ENCODE measurements around the gene METTL27. TPM values are rescaled to one million over a fixed set of nuclear protein-coding genes. Genes with fewer than 3 reads are reported as not detected.

METTL27 gene
- total and polyA plus RNA-seq, 2 experiments from 2014 or later, result 10.1 to 11.0 TPM

GRCh38 chr7:73876361-73876760, 34.0 kb upstream of the METTL27 start:
- no peak overlapping the region for H3K27ac Mint-ChIP-seq
- Histone ChIP-seq H3K79me2 (replicated peaks; ENCODE audit: insufficient read depth) (no peaks in the 10 kb centered on the region), H4K20me1 (replicated peaks; ENCODE audit: insufficient read depth) (no peaks in the 10 kb centered on the region), H3K4me1 (ENCODE audit: insufficient read depth) (no peaks in the 10 kb centered on the region), H3K4me3 (no peak overlapping the region), H3K4me2 (no peak overlapping the region), H2AFZ (no peak overlapping the region), H3K9me2 (ENCODE audit: insufficient read depth) (no peaks in the 10 kb centered on the region), H3F3A (replicated peaks; ENCODE audit: low read depth) (no peaks in the 10 kb centered on the region), H3K36me3 (ENCODE audit: insufficient read depth) (no peaks in the 10 kb centered on the region), H3K27ac (ENCODE audit: low read depth) (no peak overlapping the region), H3K27me3 (ENCODE audit: insufficient read depth) (no peaks in the 10 kb centered on the region)
- no peaks in the 10 kb centered on the region for H3K36me3 Mint-ChIP-seq (ENCODE audit: low read depth)
- peaks cover 4% of the 10 kb centered on the region for H3K27me3 Mint-ChIP-seq (ENCODE audit: insufficient read depth, low read depth, poor library complexity)
- H3K9me3 Mint-ChIP-seq, result no peaks in the 10 kb centered on the region
- TF ChIP-seq, protein P1, sequence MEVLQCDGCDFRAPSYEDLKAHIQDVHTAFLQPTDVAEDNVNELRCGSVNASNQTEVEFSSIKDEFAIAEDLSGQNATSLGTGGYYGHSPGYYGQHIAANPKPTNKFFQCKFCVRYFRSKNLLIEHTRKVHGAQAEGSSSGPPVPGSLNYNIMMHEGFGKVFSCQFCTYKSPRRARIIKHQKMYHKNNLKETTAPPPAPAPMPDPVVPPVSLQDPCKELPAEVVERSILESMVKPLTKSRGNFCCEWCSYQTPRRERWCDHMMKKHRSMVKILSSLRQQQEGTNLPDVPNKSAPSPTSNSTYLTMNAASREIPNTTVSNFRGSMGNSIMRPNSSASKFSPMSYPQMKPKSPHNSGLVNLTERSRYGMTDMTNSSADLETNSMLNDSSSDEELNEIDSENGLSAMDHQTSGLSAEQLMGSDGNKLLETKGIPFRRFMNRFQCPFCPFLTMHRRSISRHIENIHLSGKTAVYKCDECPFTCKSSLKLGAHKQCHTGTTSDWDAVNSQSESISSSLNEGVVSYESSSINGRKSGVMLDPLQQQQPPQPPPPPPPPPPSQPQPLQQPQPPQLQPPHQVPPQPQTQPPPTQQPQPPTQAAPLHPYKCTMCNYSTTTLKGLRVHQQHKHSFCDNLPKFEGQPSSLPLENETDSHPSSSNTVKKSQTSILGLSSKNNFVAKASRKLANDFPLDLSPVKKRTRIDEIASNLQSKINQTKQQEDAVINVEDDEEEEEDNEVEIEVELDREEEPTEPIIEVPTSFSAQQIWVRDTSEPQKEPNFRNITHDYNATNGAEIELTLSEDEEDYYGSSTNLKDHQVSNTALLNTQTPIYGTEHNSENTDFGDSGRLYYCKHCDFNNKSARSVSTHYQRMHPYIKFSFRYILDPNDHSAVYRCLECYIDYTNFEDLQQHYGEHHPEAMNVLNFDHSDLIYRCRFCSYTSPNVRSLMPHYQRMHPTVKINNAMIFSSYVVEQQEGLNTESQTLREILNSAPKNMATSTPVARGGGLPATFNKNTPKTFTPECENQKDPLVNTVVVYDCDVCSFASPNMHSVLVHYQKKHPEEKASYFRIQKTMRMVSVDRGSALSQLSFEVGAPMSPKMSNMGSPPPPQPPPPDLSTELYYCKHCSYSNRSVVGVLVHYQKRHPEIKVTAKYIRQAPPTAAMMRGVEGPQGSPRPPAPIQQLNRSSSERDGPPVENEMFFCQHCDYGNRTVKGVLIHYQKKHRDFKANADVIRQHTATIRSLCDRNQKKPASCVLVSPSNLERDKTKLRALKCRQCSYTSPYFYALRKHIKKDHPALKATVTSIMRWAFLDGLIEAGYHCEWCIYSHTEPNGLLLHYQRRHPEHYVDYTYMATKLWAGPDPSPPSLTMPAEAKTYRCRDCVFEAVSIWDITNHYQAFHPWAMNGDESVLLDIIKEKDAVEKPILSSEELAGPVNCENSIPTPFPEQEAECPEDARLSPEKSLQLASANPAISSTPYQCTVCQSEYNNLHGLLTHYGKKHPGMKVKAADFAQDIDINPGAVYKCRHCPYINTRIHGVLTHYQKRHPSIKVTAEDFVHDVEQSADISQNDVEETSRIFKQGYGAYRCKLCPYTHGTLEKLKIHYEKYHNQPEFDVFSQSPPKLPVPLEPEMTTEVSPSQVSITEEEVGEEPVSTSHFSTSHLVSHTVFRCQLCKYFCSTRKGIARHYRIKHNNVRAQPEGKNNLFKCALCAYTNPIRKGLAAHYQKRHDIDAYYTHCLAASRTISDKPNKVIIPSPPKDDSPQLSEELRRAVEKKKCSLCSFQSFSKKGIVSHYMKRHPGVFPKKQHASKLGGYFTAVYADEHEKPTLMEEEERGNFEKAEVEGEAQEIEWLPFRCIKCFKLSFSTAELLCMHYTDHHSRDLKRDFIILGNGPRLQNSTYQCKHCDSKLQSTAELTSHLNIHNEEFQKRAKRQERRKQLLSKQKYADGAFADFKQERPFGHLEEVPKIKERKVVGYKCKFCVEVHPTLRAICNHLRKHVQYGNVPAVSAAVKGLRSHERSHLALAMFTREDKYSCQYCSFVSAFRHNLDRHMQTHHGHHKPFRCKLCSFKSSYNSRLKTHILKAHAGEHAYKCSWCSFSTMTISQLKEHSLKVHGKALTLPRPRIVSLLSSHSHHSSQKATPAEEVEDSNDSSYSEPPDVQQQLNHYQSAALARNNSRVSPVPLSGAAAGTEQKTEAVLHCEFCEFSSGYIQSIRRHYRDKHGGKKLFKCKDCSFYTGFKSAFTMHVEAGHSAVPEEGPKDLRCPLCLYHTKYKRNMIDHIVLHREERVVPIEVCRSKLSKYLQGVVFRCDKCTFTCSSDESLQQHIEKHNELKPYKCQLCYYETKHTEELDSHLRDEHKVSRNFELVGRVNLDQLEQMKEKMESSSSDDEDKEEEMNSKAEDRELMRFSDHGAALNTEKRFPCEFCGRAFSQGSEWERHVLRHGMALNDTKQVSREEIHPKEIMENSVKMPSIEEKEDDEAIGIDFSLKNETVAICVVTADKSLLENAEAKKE (CRISPR knock-in tag; IDR thresholded peaks at IDR 0.05), result no peak
- no peak for TF ChIP-seq ZNF114 (CRISPR knock-in tag; IDR thresholded peaks at IDR 0.05)
- no peak for TF ChIP-seq POLR2AphosphoS5 (IDR thresholded peaks at IDR 0.05; ENCODE audit: low read depth)
- no peak for TF ChIP-seq CTCF (conservative IDR thresholded peaks at IDR 0.05; ENCODE audit: low read depth in 2 of 2)
- TF ChIP-seq, protein P2, sequence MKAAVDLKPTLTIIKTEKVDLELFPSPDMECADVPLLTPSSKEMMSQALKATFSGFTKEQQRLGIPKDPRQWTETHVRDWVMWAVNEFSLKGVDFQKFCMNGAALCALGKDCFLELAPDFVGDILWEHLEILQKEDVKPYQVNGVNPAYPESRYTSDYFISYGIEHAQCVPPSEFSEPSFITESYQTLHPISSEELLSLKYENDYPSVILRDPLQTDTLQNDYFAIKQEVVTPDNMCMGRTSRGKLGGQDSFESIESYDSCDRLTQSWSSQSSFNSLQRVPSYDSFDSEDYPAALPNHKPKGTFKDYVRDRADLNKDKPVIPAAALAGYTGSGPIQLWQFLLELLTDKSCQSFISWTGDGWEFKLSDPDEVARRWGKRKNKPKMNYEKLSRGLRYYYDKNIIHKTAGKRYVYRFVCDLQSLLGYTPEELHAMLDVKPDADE (IDR thresholded peaks at IDR 0.05), result no peak
- no peak for TF ChIP-seq ZNF331 (CRISPR knock-in tag; IDR thresholded peaks at IDR 0.05; ENCODE audit: low read depth)
- TF ChIP-seq EZH2phosphoT487 (IDR thresholded peaks at IDR 0.05; ENCODE audit: unreplicated experiment), result no peak
- no peak for TF ChIP-seq STAT1 (IDR thresholded peaks at IDR 0.05; ENCODE audit: unreplicated experiment)
- TF ChIP-seq, protein P3, sequence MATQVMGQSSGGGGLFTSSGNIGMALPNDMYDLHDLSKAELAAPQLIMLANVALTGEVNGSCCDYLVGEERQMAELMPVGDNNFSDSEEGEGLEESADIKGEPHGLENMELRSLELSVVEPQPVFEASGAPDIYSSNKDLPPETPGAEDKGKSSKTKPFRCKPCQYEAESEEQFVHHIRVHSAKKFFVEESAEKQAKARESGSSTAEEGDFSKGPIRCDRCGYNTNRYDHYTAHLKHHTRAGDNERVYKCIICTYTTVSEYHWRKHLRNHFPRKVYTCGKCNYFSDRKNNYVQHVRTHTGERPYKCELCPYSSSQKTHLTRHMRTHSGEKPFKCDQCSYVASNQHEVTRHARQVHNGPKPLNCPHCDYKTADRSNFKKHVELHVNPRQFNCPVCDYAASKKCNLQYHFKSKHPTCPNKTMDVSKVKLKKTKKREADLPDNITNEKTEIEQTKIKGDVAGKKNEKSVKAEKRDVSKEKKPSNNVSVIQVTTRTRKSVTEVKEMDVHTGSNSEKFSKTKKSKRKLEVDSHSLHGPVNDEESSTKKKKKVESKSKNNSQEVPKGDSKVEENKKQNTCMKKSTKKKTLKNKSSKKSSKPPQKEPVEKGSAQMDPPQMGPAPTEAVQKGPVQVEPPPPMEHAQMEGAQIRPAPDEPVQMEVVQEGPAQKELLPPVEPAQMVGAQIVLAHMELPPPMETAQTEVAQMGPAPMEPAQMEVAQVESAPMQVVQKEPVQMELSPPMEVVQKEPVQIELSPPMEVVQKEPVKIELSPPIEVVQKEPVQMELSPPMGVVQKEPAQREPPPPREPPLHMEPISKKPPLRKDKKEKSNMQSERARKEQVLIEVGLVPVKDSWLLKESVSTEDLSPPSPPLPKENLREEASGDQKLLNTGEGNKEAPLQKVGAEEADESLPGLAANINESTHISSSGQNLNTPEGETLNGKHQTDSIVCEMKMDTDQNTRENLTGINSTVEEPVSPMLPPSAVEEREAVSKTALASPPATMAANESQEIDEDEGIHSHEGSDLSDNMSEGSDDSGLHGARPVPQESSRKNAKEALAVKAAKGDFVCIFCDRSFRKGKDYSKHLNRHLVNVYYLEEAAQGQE (IDR thresholded peaks at IDR 0.05; ENCODE audit: unreplicated experiment), result no peak
- no peak for TF ChIP-seq NANOG (IDR thresholded peaks at IDR 0.05; ENCODE audit: borderline replicate concordance)
- no peak for TF ChIP-seq JUNB (IDR thresholded peaks at IDR 0.05; ENCODE audit: unreplicated experiment)
- TF ChIP-seq CREB1 (CRISPR knock-in tag; IDR thresholded peaks at IDR 0.05; ENCODE audit: low read depth), result no peak
- DNase-seq (ENCODE audit: low spot score), result no peak
- no peak overlapping the region for H3K4me3 Mint-ChIP-seq
- ATAC-seq, result no peak
- peaks cover 3% of the 10 kb centered on the region; the same call in 2 of the 3 replicates for H3K4me1 Mint-ChIP-seq
